Hematopoietic multipotent progenitor cell treated with erythropoietin and hydrocortisone succinate and interleukin-3 and kit ligand, for 17 days (in vitro differentiated cells): Measurements from ENCODE around the gene NUP93.
"Not testable (repeated sequence)": the region's sequence is repeated elsewhere in the genome, so short reads cannot be mapped to it uniquely, and the experiment has no call there.

Source experiments
- DNase-seq: peaks from one replicate; pipeline ENCODE4 v3.0.0-alpha.2; 2015; ENCODE audit warnings: low spot score

Gene NUP93

DNA sequence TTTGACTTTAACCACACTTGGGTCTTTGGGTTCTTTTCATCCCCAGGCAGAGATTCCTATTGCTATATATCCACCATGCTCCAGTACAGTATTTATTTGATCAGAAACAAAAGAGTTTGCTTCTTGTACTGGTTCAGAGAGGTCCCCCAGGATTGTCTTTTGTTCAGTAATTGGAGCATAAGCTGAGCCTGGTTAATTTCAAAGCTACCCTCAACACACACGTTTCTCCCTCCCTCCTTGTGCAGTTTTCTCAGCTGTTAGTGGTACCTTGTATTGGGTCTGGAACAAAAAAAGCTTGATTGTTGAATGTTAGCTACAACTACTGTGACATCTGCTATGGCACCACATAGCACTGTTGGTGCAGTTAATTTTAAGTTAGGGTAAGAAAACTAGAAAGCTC, 50.0 kb downstream of the NUP93 start:
- DNase-seq = no peak

DNA sequence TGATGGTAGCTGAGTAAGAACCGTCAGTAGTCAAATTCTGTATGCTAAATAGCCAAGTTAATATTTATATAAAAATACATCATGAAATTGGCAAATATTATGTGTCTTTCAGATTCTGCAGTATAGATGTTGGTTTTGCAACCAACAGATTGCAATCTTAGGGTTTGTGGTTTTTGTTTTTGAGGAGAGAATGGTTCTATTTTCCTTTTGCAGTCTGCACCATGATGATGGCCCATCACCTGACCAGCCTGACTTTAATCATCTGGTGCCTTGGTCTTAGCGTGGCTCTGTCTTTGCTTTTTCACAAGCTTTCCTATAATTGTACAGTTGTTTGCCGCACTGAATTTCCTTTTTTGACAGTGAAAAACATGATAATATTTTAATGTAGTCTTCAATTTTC, 50.7 kb downstream of the NUP93 start:
- no peak for DNase-seq

- DNase-seq = no peak
Observed at GRCh38 chr16:56781528-56781961, 51.6 kb downstream of the NUP93 start.

- no peak for DNase-seq
Observed at GRCh38 chr16:56783344-56783743, 53.4 kb downstream of the NUP93 start.

GRCh38 chr16:56785317-56785716, 55.4 kb downstream of the NUP93 start:
- no peak for DNase-seq

- DNase-seq = no peak
Observed at GRCh38 chr16:56787167-56787566, 57.2 kb downstream of the NUP93 start.

GRCh38 chr16:56788435-56788834, 58.5 kb downstream of the NUP93 start:
- no peak for DNase-seq

DNA sequence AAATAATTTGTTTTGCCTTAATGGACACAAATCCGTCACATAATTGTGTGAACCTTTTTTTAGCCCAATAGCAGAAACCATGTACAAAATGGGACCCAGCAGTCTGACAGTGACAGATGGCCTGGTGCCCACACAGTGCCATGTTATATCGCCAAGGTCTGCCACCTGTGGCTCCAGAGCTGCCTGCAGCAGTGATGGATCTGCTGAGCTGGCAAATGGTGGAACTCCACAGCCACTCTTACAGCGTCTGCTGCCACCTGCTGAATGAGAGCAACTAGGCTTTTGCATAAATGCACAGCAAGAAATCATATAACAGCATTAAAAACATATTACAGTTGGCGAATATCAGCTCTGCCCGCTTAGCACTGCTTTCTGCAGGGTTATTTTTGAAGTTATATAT, 59.4 kb downstream of the NUP93 start:
- DNase-seq = no peak

- no peak for DNase-seq
Observed at GRCh38 chr16:56792967-56793366, 63.0 kb downstream of the NUP93 start.

- no peak for DNase-seq
Observed at GRCh38 chr16:56793492-56793891, 63.6 kb downstream of the NUP93 start.

DNA sequence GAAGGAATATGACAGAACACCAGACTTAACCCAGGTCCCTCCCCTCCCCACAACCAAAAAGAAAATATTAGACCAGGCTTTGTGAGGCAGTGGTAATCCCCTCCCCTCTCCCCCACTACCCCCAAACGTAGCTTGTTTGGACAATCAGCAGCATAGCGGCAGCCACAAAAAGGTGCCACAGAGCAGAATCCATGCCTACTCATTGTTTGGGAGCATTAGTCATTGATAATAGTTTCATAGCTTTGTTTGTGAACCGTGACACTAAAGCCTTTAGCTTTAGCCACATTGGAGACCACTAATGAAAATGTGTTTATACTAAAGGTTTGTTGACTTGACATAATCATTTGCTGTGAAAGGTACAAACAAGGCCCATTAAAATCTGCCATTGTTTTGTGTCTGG, 65.1 kb downstream of the NUP93 start:
- no peak for DNase-seq

DNA sequence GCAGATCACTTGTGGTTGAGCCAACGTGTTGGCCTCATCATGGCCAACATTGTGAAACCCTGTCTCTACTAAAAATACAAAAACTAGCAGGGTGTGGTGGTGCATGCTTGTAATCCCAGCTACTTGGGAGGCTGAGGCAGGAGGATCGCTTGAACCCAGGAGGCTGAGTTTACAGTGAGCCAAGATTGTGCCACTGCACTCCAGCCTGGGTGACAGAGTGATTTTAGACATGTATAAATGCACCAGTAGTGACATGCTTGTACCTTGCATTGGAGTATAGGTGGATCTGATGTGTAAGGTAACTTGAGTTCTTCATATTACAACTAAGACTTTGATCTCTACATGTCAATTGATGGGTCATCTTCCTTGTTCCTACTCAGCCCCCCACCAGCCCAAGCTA, 67.1 kb downstream of the NUP93 start:
- not testable (repeated sequence) for DNase-seq

- DNase-seq = no peak
Observed at GRCh38 chr16:56797861-56798260, 67.9 kb downstream of the NUP93 start.

- no peak for DNase-seq
Observed at GRCh38 chr16:56798955-56799354, 69.0 kb downstream of the NUP93 start.

GRCh38 chr16:56800355-56800754, 70.4 kb downstream of the NUP93 start:
- DNase-seq = no peak

DNA sequence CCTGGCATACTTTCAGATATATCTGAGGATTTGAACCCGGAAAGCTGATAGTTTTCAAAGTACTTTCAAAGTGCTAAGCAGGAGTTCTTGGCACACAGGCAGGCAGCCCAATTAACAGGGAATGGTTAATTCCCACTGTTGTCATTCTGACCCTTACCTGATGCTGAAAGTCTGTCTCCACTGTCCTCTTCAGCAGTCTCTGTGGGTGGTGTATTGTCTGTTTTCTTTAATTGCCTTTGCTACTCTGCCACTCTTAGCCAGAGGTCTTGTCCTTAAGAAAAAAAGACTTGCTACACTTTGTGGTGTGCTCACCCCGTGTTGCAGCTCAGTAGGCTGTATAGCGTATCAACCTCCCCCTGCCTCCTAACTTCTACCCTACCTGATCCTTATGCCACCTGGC, 71.8 kb downstream of the NUP93 start:
- DNase-seq = no peak

GRCh38 chr16:56807011-56807675, 77.2 kb downstream of the NUP93 start:
- DNase-seq = no peak

- DNase-seq = not testable (repeated sequence)
Observed at GRCh38 chr16:56807676-56808067, 77.7 kb downstream of the NUP93 start.

DNA sequence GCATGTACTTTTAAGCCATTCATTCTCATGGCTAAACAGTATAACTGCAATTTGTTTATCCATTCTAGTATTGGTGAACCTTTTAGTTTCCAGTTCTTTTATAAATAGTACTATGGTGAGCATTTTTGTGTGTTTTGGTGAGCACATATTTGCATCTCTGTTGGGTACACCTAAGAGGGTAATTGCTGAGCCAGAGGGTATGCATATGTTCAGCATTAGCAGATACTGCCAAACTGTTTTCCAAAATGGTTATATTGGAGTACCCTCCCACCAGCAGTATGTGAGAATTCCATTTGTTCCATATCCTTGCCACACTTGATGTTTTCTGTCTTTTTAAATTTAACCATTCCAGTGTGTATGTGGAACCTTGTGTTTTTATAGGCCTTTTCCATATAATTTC, 81.0 kb downstream of the NUP93 start:
- DNase-seq = no peak

GRCh38 chr16:56811602-56812001, 81.7 kb downstream of the NUP93 start:
- DNase-seq = not testable (repeated sequence)

- no peak for DNase-seq
Observed at GRCh38 chr16:56812884-56813283, 83.0 kb downstream of the NUP93 start.

- DNase-seq = no peak
Observed at GRCh38 chr16:56814537-56815432, 84.9 kb downstream of the NUP93 start.

DNA sequence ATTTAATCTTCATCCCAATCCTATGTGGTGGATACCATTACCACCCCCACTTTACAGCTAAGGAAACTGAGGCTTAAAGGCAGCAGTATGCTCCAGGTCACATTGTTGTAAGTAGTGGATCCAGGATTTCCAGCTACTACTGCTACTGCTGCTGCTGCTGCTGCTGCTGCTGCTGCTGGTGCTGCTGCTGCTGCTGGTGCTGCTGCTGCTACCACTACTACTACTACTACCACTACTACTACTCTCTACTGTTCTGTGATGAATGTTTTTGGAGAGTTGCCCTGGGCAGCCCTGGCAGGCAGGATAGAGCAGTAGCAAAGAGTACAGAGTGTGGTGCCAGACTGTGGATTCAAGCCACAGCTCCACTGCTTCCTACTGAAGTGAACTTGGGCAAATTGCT, 85.8 kb downstream of the NUP93 start:
- DNase-seq = no peak

- no peak for DNase-seq
Observed at GRCh38 chr16:56817056-56817455, 87.1 kb downstream of the NUP93 start.
